Keratinocyte (primary cell): ENCODE results near the gene SLC6A3.

ENCODE experiments used
- EZH2 ChIP-seq: IDR thresholded peaks from one replicate; pipeline ENCODE4 v1.6.1; 2012; ENCODE audit warnings: inconsistent platforms, mild to moderate bottlenecking, low read length, moderate library complexity
- TF ChIP-seq, protein P1 (sequence below), 3 experiments: IDR thresholded peaks in 1 of 3; conservative IDR thresholded peaks in 1 of 3; optimal IDR thresholded peaks in 1 of 3; 2 replicates in 2 of 3; 3 replicates in 1 of 3; pipeline versions ENCODE3 to v1.5.1; 2011; ENCODE audit warnings: low read length in 3 of 3, mild to moderate bottlenecking in 3 of 3, moderate library complexity in 2 of 3, control low read depth in 1 of 3, inconsistent platforms in 1 of 3; ENCODE audit not compliant: insufficient read depth in 2 of 3; ENCODE audit errors: extremely low read depth in 1 of 3

DNA sequence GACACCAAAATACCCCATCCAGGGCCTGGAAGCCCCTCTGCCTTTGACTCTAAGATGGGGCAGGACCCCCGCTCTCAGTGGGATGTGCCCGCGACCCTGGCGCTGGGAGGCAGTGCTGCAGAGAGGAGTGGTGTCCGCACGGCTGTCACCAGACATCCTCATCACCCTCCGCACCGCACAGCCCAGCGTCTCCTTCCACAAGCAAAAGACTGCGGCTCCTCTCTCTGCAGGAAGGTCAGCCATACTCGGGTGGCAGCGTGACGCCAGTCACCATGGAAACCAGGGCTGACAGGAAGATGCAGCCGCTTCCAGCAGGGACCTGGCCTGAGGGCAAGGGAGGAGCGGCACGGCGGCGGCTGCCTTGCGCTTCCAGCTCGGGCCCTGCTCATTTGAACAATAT is 17.1 kb upstream of the SLC6A3 start:
- TF ChIP-seq, protein P1, sequence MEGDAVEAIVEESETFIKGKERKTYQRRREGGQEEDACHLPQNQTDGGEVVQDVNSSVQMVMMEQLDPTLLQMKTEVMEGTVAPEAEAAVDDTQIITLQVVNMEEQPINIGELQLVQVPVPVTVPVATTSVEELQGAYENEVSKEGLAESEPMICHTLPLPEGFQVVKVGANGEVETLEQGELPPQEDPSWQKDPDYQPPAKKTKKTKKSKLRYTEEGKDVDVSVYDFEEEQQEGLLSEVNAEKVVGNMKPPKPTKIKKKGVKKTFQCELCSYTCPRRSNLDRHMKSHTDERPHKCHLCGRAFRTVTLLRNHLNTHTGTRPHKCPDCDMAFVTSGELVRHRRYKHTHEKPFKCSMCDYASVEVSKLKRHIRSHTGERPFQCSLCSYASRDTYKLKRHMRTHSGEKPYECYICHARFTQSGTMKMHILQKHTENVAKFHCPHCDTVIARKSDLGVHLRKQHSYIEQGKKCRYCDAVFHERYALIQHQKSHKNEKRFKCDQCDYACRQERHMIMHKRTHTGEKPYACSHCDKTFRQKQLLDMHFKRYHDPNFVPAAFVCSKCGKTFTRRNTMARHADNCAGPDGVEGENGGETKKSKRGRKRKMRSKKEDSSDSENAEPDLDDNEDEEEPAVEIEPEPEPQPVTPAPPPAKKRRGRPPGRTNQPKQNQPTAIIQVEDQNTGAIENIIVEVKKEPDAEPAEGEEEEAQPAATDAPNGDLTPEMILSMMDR (optimal IDR thresholded peaks at IDR 0.05 in 1 of 3, IDR thresholded peaks at IDR 0.05 in 1 of 3, conservative IDR thresholded peaks at IDR 0.05 in 1 of 3; ENCODE audit: extremely low read depth in 1 of 3, insufficient read depth in 2 of 3, low read length in 3 of 3) = no peak
- no peak for TF ChIP-seq EZH2
